Mesenchymal stem cell (in vitro differentiated cells and primary cell): ENCODE results near the gene AUTS2.

Experiments used
- DNase-seq: peaks from one replicate; pipeline ENCODE4 v3.0.0-alpha.2; 2013
- H2AFZ ChIP-seq: one replicate; pipeline ENCODE4 v1.6.1; 2013; ENCODE audit warnings: low read depth, mild to moderate bottlenecking, control low read depth, inconsistent platforms, low read length, moderate library complexity
- H2AK5ac ChIP-seq: 2 replicates; pipeline ENCODE4 v1.6.1; 2013; ENCODE audit warnings: low read length, moderate library complexity, mild to moderate bottlenecking, inconsistent platforms; ENCODE audit not compliant: severe bottlenecking
- H2BK120ac ChIP-seq: one replicate; pipeline ENCODE4 v1.6.1; 2013; ENCODE audit warnings: low read depth, mild to moderate bottlenecking, inconsistent platforms, low read length, moderate library complexity
- H2BK12ac ChIP-seq, 2 experiments: one replicate each; pipeline ENCODE4 v1.6.1; 2013; ENCODE audit warnings: inconsistent platforms in 2 of 2, low read length in 2 of 2, mild to moderate bottlenecking in 2 of 2, moderate library complexity in 2 of 2, control low read depth in 1 of 2
- H2BK15ac ChIP-seq: one replicate; pipeline ENCODE4 v1.6.1; 2013; ENCODE audit warnings: mild to moderate bottlenecking, low read depth, inconsistent platforms; ENCODE audit not compliant: poor library complexity, severe bottlenecking
- H2BK5ac ChIP-seq: 2 replicates; pipeline ENCODE4 v1.6.1; 2013; ENCODE audit warnings: low read depth, mild to moderate bottlenecking, low read length, control low read depth, inconsistent platforms; ENCODE audit not compliant: poor library complexity, severe bottlenecking
- H3K14ac ChIP-seq, 2 experiments: one replicate each; pipeline ENCODE4 v1.6.1; 2013; ENCODE audit warnings: inconsistent platforms in 2 of 2, low read length in 2 of 2, control low read depth in 1 of 2, mild to moderate bottlenecking in 1 of 2, moderate library complexity in 1 of 2
- H3K18ac ChIP-seq, 2 experiments: one replicate each; pipeline ENCODE4 v1.6.1; 2013; ENCODE audit warnings: inconsistent platforms in 2 of 2, low read length in 2 of 2, control low read depth in 1 of 2, low read depth in 1 of 2, mild to moderate bottlenecking in 1 of 2
- H3K23ac ChIP-seq, 2 experiments: one replicate each; pipeline ENCODE4 v1.6.1; 2013; ENCODE audit warnings: inconsistent platforms in 2 of 2, low read length in 2 of 2, mild to moderate bottlenecking in 2 of 2, moderate library complexity in 2 of 2, control low read depth in 1 of 2
- H3K27ac ChIP-seq: 2 replicates; pipeline ENCODE4 v1.5.1; 2013; ENCODE audit warnings: mild to moderate bottlenecking, moderate library complexity, low read length, control low read depth, inconsistent platforms; ENCODE audit not compliant: poor library complexity, severe bottlenecking
- H3K27me3 ChIP-seq, 2 experiments: 2 replicates each; pipeline versions ENCODE4 v1.6.1 to v1.7.0; 2013; ENCODE audit warnings: low read length in 2 of 2, mild to moderate bottlenecking in 2 of 2, moderate library complexity in 2 of 2, control low read depth in 1 of 2, inconsistent platforms in 1 of 2; ENCODE audit not compliant: control insufficient read depth in 1 of 2, insufficient read depth in 1 of 2
- H3K36me3 ChIP-seq, 2 experiments: 2 replicates each; pipeline versions ENCODE4 v1.6.1 to v1.7.0; 2013; ENCODE audit warnings: low read length in 2 of 2, control low read depth in 1 of 2, inconsistent platforms in 1 of 2, low read depth in 1 of 2, mild to moderate bottlenecking in 1 of 2; ENCODE audit not compliant: insufficient read depth in 2 of 2, control insufficient read depth in 1 of 2
- H3K4ac ChIP-seq, 2 experiments: one replicate each; pipeline ENCODE4 v1.6.1; 2013; ENCODE audit warnings: inconsistent platforms in 2 of 2, low read length in 2 of 2, mild to moderate bottlenecking in 2 of 2, moderate library complexity in 2 of 2, control low read depth in 1 of 2, low read depth in 1 of 2
- H3K4me1 ChIP-seq: 2 replicates; pipeline ENCODE4 v1.6.1; 2013; ENCODE audit warnings: low read depth, low read length, control low read depth; ENCODE audit not compliant: control insufficient read depth, insufficient read depth
- H3K4me2 ChIP-seq: 2 replicates; pipeline ENCODE4 v1.6.1; 2013; ENCODE audit warnings: low read length, mild to moderate bottlenecking, inconsistent platforms; ENCODE audit not compliant: poor library complexity, severe bottlenecking
- H3K4me3 ChIP-seq, 2 experiments: 2 replicates each; pipeline versions ENCODE4 v1.5.1 to v1.7.0; 2013; ENCODE audit warnings: low read length in 2 of 2, mild to moderate bottlenecking in 2 of 2, control low read depth in 1 of 2, low read depth in 1 of 2; ENCODE audit not compliant: insufficient read depth in 1 of 2
- H3K79me1 ChIP-seq: replicated peaks from 2 replicates; pipeline ENCODE4 v1.6.1; 2013; ENCODE audit warnings: mild to moderate bottlenecking, control low read depth, low read length, inconsistent platforms; ENCODE audit not compliant: poor library complexity, severe bottlenecking
- H3K9ac ChIP-seq: 2 replicates; pipeline ENCODE4 v1.7.0; 2013; ENCODE audit warnings: mild to moderate bottlenecking, low read length, moderate library complexity
- H3K9me3 ChIP-seq: 2 replicates; pipeline ENCODE4 v1.7.0; 2013; ENCODE audit warnings: mild to moderate bottlenecking, low read length; ENCODE audit not compliant: control insufficient read depth
- H4K8ac ChIP-seq: one replicate; pipeline ENCODE4 v1.6.1; 2013; ENCODE audit warnings: inconsistent platforms, mild to moderate bottlenecking, low read length, moderate library complexity
- H4K91ac ChIP-seq: one replicate; pipeline ENCODE4 v1.6.1; 2013; ENCODE audit warnings: mild to moderate bottlenecking, low read length, inconsistent platforms
- WGBS: methylation state at CpG from one replicate; pipeline ENCODE4 v1.1.7; 2013; ENCODE audit warnings: mixed read lengths; 5-methylcytosine and 5-hydroxymethylcytosine counted together

AUTS2 gene

GRCh38 chr7:69678494-69679187 is 80.4 kb downstream of the AUTS2 start:
- no peak overlapping the region for H2AK5ac ChIP-seq
- no peak overlapping the region for H3K18ac ChIP-seq
- H2AFZ ChIP-seq = no peak overlapping the region

GRCh38 chr7:69681181-69681580 is 82.9 kb downstream of the AUTS2 start:
- 82% methylated on average over 2 of the region's 3 CpGs for WGBS
- no peak for DNase-seq

More at GRCh38 chr7:69678494-69679187, 80.4 kb downstream of the AUTS2 start:
- H3K9me3 ChIP-seq = no peaks in the 10 kb centered on the region
- peak overlapping the region; percentile 82 for H3K9ac ChIP-seq
- H2BK12ac ChIP-seq = no peak overlapping the region
- H2BK15ac ChIP-seq = no peak overlapping the region
- no peak overlapping the region for H3K4me2 ChIP-seq
- H3K14ac ChIP-seq = no peak overlapping the region
- H3K36me3 ChIP-seq = no peaks in the 10 kb centered on the region
- no peaks in the 10 kb centered on the region for H3K27me3 ChIP-seq
- H4K8ac ChIP-seq = no peak overlapping the region
- no peak for DNase-seq
- no peak overlapping the region for H2BK120ac ChIP-seq
- peaks cover 25% of the 10 kb centered on the region for H3K79me1 ChIP-seq
- H4K91ac ChIP-seq = no peak overlapping the region
- H3K4ac ChIP-seq = no peak overlapping the region
- no peak overlapping the region for H2BK5ac ChIP-seq
- H3K23ac ChIP-seq = no peak overlapping the region
- no peak overlapping the region for H3K4me3 ChIP-seq
- H3K27ac ChIP-seq = no peak overlapping the region
- H3K4me1 ChIP-seq = no peaks in the 10 kb centered on the region
- WGBS = 63% methylated on average over 7 of the region's 11 CpGs

GRCh38 chr7:69682518-69682917 is 84.2 kb downstream of the AUTS2 start:
- H3K4me1 ChIP-seq = no peaks in the 10 kb centered on the region
- no peaks in the 10 kb centered on the region for H3K27me3 ChIP-seq
- H2AK5ac ChIP-seq = no peak overlapping the region
- H2BK5ac ChIP-seq = no peak overlapping the region
- H3K23ac ChIP-seq = no peak overlapping the region
- no peak overlapping the region for H3K18ac ChIP-seq
- no peak overlapping the region for H4K91ac ChIP-seq
- H2BK15ac ChIP-seq = no peak overlapping the region
- no peak overlapping the region for H3K4me2 ChIP-seq
- no peaks in the 10 kb centered on the region for H3K9me3 ChIP-seq
- H3K14ac ChIP-seq = no peak overlapping the region
- no peak overlapping the region for H3K4me3 ChIP-seq
- no peak overlapping the region for H3K4ac ChIP-seq
- no peak overlapping the region for H2BK120ac ChIP-seq
- DNase-seq = peak; percentile 5
- H2BK12ac ChIP-seq = no peak overlapping the region
- peaks cover 25% of the 10 kb centered on the region for H3K79me1 ChIP-seq
- no peak overlapping the region for H4K8ac ChIP-seq
- H3K27ac ChIP-seq = no peak overlapping the region
- no peak overlapping the region for H2AFZ ChIP-seq
- 79% methylated on average over 4 of the region's 4 CpGs for WGBS
- H3K9ac ChIP-seq = no peak overlapping the region
- H3K36me3 ChIP-seq = no peaks in the 10 kb centered on the region

More at GRCh38 chr7:69681181-69681580, 82.9 kb downstream of the AUTS2 start:
- H4K8ac ChIP-seq = no peak overlapping the region
- H3K14ac ChIP-seq = no peak overlapping the region
- H3K4ac ChIP-seq = no peak overlapping the region
- no peak overlapping the region for H3K18ac ChIP-seq
- H3K36me3 ChIP-seq = no peaks in the 10 kb centered on the region
- H3K4me2 ChIP-seq = no peak overlapping the region
- no peak overlapping the region for H2BK12ac ChIP-seq
- no peak overlapping the region for H3K9ac ChIP-seq
- H3K23ac ChIP-seq = no peak overlapping the region
- H2BK5ac ChIP-seq = no peak overlapping the region
- no peaks in the 10 kb centered on the region for H3K9me3 ChIP-seq
- no peak overlapping the region for H2BK120ac ChIP-seq
- no peak overlapping the region for H3K4me3 ChIP-seq
- H3K27me3 ChIP-seq = no peaks in the 10 kb centered on the region
- H2AFZ ChIP-seq = no peak overlapping the region
- no peak overlapping the region for H4K91ac ChIP-seq
- H3K27ac ChIP-seq = no peak overlapping the region
- H3K79me1 ChIP-seq = peaks cover 25% of the 10 kb centered on the region
- H3K4me1 ChIP-seq = no peaks in the 10 kb centered on the region
- no peak overlapping the region for H2AK5ac ChIP-seq
- no peak overlapping the region for H2BK15ac ChIP-seq

- WGBS = 93% methylated on average over 8 of the region's 8 CpGs
- H2BK120ac ChIP-seq = no peak overlapping the region
These were observed 84.7 kb downstream of the AUTS2 start for GRCh38 chr7:69683002-69683401.

More at GRCh38 chr7:69683002-69683401, 84.7 kb downstream of the AUTS2 start:
- H2AK5ac ChIP-seq = no peak overlapping the region
- no peaks in the 10 kb centered on the region for H3K4me1 ChIP-seq
- H3K79me1 ChIP-seq = peaks cover 23% of the 10 kb centered on the region
- H3K9me3 ChIP-seq = no peaks in the 10 kb centered on the region
- H3K27me3 ChIP-seq = no peaks in the 10 kb centered on the region
- no peak overlapping the region for H4K8ac ChIP-seq
- no peak overlapping the region for H3K4ac ChIP-seq
- no peak overlapping the region for H2BK12ac ChIP-seq
- no peak overlapping the region for H3K14ac ChIP-seq
- H3K23ac ChIP-seq = no peak overlapping the region
- no peak overlapping the region for H2AFZ ChIP-seq
- H3K36me3 ChIP-seq = no peaks in the 10 kb centered on the region
- no peak overlapping the region for H3K18ac ChIP-seq
- no peak overlapping the region for H3K4me2 ChIP-seq
- DNase-seq = no peak
- H3K9ac ChIP-seq = no peak overlapping the region
- no peak overlapping the region for H2BK5ac ChIP-seq
- no peak overlapping the region for H2BK15ac ChIP-seq
- H3K4me3 ChIP-seq = no peak overlapping the region
- H3K27ac ChIP-seq = no peak overlapping the region
- no peak overlapping the region for H4K91ac ChIP-seq
